GM12873 (cell line): Measurements from ENCODE around the gene PRRG2.

Experiments
- TF ChIP-seq, protein P1 (sequence below): IDR thresholded peaks from 2 replicates; pipeline ENCODE4 v1.5.1; 2012; ENCODE audit warnings: low read depth, mild to moderate bottlenecking, moderate library complexity, low read length, control low read depth; ENCODE audit not compliant: insufficient read depth; ENCODE audit errors: missing control alignments

The PRRG2 gene

DNA sequence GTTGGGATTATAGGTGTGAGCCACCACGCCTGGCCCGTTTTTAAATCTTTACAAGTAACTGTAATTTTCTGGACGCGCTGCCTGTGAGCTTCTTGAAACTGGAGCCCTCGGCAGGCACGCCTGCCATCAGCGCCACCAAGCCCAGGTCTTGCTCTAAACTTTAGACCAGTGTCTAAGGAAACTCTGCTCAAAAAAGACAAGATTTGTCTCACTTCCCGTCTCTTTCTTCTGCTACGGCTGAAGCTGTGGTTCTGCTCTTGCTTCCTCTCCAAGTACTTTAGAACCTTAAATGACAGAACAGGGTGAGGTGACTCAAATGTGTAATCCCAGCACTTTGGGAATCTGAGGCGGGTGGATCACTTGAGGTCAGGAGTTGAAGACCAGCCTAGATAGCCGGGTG, 28.4 kb upstream of the PRRG2 start:
- TF ChIP-seq, protein P1, sequence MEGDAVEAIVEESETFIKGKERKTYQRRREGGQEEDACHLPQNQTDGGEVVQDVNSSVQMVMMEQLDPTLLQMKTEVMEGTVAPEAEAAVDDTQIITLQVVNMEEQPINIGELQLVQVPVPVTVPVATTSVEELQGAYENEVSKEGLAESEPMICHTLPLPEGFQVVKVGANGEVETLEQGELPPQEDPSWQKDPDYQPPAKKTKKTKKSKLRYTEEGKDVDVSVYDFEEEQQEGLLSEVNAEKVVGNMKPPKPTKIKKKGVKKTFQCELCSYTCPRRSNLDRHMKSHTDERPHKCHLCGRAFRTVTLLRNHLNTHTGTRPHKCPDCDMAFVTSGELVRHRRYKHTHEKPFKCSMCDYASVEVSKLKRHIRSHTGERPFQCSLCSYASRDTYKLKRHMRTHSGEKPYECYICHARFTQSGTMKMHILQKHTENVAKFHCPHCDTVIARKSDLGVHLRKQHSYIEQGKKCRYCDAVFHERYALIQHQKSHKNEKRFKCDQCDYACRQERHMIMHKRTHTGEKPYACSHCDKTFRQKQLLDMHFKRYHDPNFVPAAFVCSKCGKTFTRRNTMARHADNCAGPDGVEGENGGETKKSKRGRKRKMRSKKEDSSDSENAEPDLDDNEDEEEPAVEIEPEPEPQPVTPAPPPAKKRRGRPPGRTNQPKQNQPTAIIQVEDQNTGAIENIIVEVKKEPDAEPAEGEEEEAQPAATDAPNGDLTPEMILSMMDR: no peak

DNA sequence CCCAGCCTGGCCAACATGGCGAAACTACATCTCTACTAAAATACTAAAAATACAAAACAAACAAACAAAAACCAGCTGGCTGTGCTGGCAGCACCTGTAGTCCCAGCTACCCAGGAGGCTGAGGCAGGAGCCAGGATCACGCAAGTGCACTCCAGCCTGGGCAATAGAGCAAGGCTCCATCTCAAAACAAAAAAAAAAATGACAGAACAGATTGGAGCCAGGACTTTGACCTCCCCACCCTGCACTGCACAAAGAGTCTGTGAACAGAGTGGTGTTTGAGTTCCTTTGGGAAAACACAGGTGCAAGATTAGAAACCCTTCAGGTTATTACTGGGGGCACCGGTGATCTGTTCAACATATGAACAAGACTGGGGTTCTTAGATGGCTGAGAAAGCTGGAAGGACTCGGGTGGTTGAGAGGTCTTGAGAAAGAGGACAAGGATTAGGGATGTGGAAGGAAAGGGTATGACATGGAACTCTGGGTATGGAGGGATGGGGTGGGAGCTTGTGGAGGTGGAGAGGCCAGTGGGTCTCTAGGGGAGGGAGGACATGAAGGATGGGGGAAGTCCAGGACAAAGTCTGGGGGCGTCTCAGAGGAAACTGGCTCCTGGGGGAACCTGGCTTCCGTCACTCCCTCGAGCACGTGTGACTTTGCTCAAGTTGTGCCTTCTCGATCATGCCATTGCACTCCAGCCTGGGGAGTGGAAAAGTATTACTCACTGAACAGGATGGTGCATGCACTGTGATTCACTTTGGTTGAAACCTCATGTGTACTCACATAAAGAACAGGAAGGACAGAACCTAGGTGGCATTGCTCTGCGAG, 27.5 kb upstream of the PRRG2 start:
- TF ChIP-seq, protein P1: no peak

- TF ChIP-seq, protein P1: no peak
Observed at GRCh38 chr19:49554701-49555181, 26.4 kb upstream of the PRRG2 start.

DNA sequence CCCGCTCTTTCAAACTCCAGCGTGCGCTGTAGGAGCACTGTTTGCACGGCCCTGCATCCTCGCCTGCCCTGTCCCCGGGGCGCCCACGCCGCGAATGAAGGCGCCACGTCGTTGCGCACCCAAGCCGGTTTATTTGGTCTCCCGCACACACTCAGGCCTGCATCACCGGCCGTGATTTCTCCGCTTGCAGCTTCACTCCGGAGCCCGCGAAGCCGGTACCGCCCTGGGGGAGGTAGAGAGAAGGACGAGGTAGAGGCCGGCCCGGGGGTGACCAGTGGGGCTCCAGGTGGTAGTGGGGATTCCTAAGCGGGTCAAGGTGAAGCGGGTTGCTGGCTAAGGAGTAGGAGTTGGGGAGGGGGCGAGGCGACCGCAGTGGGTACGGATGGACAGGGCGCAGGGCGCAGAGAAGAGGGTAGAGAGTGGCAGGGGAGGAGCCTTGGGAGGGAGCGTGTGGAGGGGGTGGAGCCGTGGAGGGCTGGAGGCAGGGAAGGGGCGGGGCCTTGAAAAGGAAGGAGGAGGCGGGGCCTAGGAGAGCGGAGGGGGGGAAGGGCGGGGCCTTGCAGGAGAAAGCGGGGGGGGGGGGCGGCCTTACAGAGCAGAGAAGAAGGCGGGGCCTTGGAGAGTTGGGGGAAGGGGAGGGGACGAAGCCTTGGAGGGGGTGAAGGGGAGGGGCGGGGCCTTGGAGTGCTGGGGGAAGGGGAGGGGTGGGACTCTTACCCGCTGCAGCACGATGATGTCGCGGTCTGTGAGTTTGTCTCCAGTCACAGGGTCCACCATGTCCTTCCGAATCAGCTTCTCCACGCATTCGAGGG, 25.3 kb upstream of the PRRG2 start:
- TF ChIP-seq, protein P1: no peak

DNA sequence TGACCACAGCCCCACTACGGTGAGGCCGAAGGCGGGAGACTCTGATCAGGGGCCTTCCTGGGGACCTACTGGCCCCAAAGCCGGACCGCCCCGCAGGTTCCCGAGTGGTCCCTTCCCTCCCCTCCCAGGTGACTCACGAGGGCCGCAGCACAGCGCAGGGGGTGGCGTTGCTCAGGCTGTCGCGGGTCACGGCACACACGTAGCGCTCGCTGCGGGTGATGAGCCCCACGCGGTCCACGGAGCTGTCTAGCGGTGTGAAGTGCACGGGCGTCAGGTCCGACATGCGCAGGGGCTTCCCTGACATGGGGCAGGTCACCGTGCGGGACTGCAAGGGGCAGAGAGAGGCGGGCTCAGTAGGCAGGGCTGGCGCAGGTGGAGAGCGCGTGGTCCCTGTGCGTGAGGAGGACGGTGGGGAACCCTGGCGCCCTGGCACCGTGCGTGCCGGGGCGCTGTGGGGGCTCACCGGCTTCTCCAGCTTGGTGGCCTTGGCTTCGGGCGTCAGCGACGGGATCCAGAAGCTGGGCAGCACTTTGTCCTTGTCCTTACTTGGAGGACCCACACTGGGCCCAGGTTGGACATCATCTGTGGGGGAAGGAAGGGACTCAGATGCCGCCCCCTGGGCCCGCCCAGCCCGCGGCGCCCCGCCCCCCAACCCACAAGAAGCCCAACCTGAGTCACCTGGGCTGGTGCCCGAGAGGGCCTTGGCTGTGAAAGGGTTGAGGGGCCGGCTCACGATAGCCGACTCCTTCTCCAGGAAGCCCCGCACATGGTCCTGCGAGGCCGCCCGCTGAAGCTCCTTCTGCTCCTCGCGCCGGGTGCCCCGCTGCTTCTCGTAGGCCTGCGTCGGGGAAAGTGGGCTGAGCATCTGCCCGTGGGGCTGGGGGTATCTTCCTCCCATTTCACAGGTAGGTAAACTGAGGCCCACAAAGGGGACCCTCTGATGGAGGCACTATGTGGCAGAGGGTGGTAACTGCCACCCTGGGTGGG, 24.4 kb upstream of the PRRG2 start:
- TF ChIP-seq, protein P1: no peak

DNA sequence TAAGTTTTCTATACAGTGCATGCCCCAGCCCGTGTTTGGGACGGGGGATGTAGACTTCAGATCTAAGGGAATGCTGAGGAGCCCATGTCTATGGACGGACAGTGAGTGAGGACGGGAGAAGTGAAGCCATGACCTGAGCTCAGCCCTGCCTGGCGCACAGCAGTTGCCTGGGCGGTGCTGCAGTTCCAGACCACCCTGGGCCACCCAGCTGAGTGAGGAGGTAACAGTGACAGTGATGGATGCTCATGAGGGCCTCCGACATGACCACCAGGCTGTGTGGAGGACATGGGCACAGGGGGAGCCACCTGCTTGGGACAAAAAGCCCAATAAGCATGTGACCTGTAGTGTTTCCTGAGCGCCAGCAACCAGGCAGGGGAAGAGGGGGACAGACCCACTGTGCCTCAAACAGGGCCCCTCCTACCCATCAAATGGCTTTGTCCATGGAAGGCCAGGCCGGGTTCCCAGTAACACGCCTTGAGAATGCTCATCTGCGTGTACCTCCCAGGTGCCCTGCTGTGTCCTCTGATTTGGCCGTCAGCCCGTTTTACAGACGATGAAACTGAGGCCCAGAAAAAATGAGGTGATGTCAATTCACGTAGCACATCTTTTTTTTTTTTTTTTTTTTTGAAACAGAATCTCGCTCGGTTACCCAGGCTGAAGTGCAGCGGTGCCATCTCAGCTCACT, 23.3 kb upstream of the PRRG2 start:
- TF ChIP-seq, protein P1: no peak
